H9 (cell line): ENCODE measurements around the gene MS4A4A. TPM values are rescaled to one million over a fixed set of nuclear protein-coding genes. Genes with fewer than 3 reads are reported as not detected.

Experiments
- DNase-seq: peaks from one replicate; pipeline ENCODE4 v3.0.0-alpha.2; 2017
- H2AFZ ChIP-seq: one replicate; pipeline ENCODE4 v1.6.1; 2013; ENCODE audit warnings: mild to moderate bottlenecking, low read length, control low read depth, moderate library complexity
- H2AK5ac ChIP-seq: 2 replicates; pipeline ENCODE4 v1.6.1; 2013; ENCODE audit warnings: low read length, control low read depth, mixed read lengths; ENCODE audit not compliant: insufficient read length
- H2BK120ac ChIP-seq: one replicate; pipeline ENCODE4 v1.6.1; 2013; ENCODE audit warnings: low read depth, mild to moderate bottlenecking, low read length, control low read depth, inconsistent platforms; ENCODE audit not compliant: poor library complexity, severe bottlenecking
- H2BK12ac ChIP-seq: 2 replicates; pipeline ENCODE4 v1.6.1; 2013; ENCODE audit warnings: low read length, control low read depth, mixed read lengths, low read depth; ENCODE audit not compliant: insufficient read length
- H2BK15ac ChIP-seq: 2 replicates; pipeline ENCODE4 v1.6.1; 2013; ENCODE audit warnings: low read depth, low read length, control low read depth
- H2BK20ac ChIP-seq: one replicate; pipeline ENCODE4 v1.6.1; 2013; ENCODE audit warnings: low read depth, mild to moderate bottlenecking, low read length, control low read depth, inconsistent platforms; ENCODE audit not compliant: poor library complexity, severe bottlenecking
- H2BK5ac ChIP-seq: 2 replicates; pipeline ENCODE4 v1.6.1; 2013; ENCODE audit warnings: low read length, control low read depth, mixed read lengths; ENCODE audit not compliant: insufficient read length
- H3K14ac ChIP-seq: 2 replicates; pipeline ENCODE4 v1.6.1; 2013; ENCODE audit warnings: low read length, control low read depth; ENCODE audit not compliant: insufficient read depth
- H3K18ac ChIP-seq: 2 replicates; pipeline ENCODE4 v1.6.1; 2013; ENCODE audit warnings: low read depth, mild to moderate bottlenecking, mixed read lengths, low read length, control low read depth; ENCODE audit not compliant: insufficient read length
- H3K23ac ChIP-seq: 2 replicates; pipeline ENCODE4 v1.6.1; 2013; ENCODE audit warnings: low read length, control low read depth, mixed read lengths, low read depth; ENCODE audit not compliant: insufficient read length
- H3K23me2 ChIP-seq: 2 replicates; pipeline ENCODE4 v1.6.1; 2013; ENCODE audit warnings: low read depth, mild to moderate bottlenecking, mixed read lengths, low read length, control low read depth; ENCODE audit not compliant: insufficient read length, poor library complexity, severe bottlenecking
- H3K27ac ChIP-seq: 2 replicates; pipeline ENCODE4 v1.5.1; 2013; ENCODE audit warnings: low read length, control low read depth, mixed read lengths, low read depth; ENCODE audit not compliant: insufficient read length
- H3K27me3 ChIP-seq: 2 replicates; pipeline ENCODE4 v1.6.1; 2013; ENCODE audit warnings: low read length, control low read depth, inconsistent platforms; ENCODE audit not compliant: insufficient read depth
- H3K4ac ChIP-seq: 2 replicates; pipeline ENCODE4 v1.6.1; 2013; ENCODE audit warnings: low read depth, mild to moderate bottlenecking, control low read depth, inconsistent platforms, low read length, moderate library complexity
- H3K4me1 ChIP-seq: 2 replicates; pipeline ENCODE4 v1.6.1; 2013; ENCODE audit warnings: low read length, control low read depth, inconsistent platforms; ENCODE audit not compliant: insufficient read depth
- H3K4me2 ChIP-seq: 2 replicates; pipeline ENCODE4 v1.6.1; 2013; ENCODE audit warnings: low read length, control low read depth, mixed read lengths; ENCODE audit not compliant: insufficient read length, insufficient read depth
- H3K56ac ChIP-seq: 2 replicates; pipeline ENCODE4 v1.6.1; 2013; ENCODE audit warnings: low read depth, mild to moderate bottlenecking, mixed read lengths, low read length, control low read depth; ENCODE audit not compliant: insufficient read length
- H3K79me1 ChIP-seq: 2 replicates; pipeline ENCODE4 v1.6.1; 2013; ENCODE audit warnings: low read depth, mild to moderate bottlenecking, moderate library complexity, low read length, control low read depth, inconsistent platforms; ENCODE audit not compliant: insufficient read depth, poor library complexity, severe bottlenecking
- H3K79me2 ChIP-seq: 2 replicates; pipeline ENCODE4 v1.6.1; 2013; ENCODE audit warnings: low read length, control low read depth, inconsistent platforms; ENCODE audit not compliant: insufficient read depth
- H3K9ac ChIP-seq: 2 replicates; pipeline ENCODE4 v1.6.1; 2013; ENCODE audit warnings: low read length, control low read depth, mixed read lengths; ENCODE audit not compliant: insufficient read length; ENCODE audit errors: extremely low read depth
- H3K9me3 ChIP-seq: one replicate; pipeline ENCODE4 v1.6.1; 2013; ENCODE audit warnings: low read depth, low read length, inconsistent platforms; ENCODE audit not compliant: control insufficient read depth
- H3T11ph ChIP-seq: one replicate; pipeline ENCODE4 v1.6.1; 2013; ENCODE audit warnings: mild to moderate bottlenecking, low read length, control low read depth, inconsistent platforms
- H4K20me1 ChIP-seq: one replicate; pipeline ENCODE4 v1.6.1; 2013; ENCODE audit not compliant: control insufficient read depth, insufficient read length, insufficient read depth
- H4K5ac ChIP-seq: 2 replicates; pipeline ENCODE4 v1.6.1; 2013; ENCODE audit warnings: low read depth, mild to moderate bottlenecking, mixed read lengths, low read length, control low read depth; ENCODE audit not compliant: insufficient read length
- H4K8ac ChIP-seq: replicated peaks from 2 replicates; pipeline ENCODE4 v1.6.1; 2013; ENCODE audit warnings: low read length, control low read depth, mixed read lengths, low read depth; ENCODE audit not compliant: insufficient read length
- H4K91ac ChIP-seq: 2 replicates; pipeline ENCODE4 v1.6.1; 2013; ENCODE audit warnings: low read depth, mild to moderate bottlenecking, moderate library complexity, mixed read lengths, low read length, control low read depth; ENCODE audit not compliant: insufficient read length
- H3K27ac Mint-ChIP-seq, 3 experiments: 2 replicates in 2 of 3; 3 replicates in 1 of 3; pipeline ENCODE4 v1.8.0; 2020 to 2021; ENCODE audit warnings: mixed read lengths in 3 of 3, mild to moderate bottlenecking in 1 of 3, moderate library complexity in 1 of 3
- H3K27me3 Mint-ChIP-seq: 2 replicates; pipeline ENCODE4 v1.8.0; 2021; ENCODE audit warnings: low read depth, mild to moderate bottlenecking, moderate library complexity, mixed read lengths
- H3K36me3 Mint-ChIP-seq, 3 experiments: 2 replicates in 2 of 3; 3 replicates in 1 of 3; pipeline ENCODE4 v1.8.0; 2020 to 2021; ENCODE audit warnings: low read depth in 3 of 3, mixed read lengths in 3 of 3; ENCODE audit not compliant: insufficient read depth in 1 of 3
- H3K4me1 Mint-ChIP-seq, 2 experiments: 2 replicates each; pipeline ENCODE4 v1.8.0; 2020; ENCODE audit warnings: mixed read lengths in 2 of 2
- H3K4me3 Mint-ChIP-seq, 2 experiments: 2 replicates in 1 of 2; 3 replicates in 1 of 2; pipeline ENCODE4 v1.8.0; 2020 to 2021; ENCODE audit warnings: mild to moderate bottlenecking in 2 of 2, mixed read lengths in 2 of 2, moderate library complexity in 1 of 2
- H3K9me3 Mint-ChIP-seq, 2 experiments: 2 replicates in 1 of 2; 3 replicates in 1 of 2; pipeline ENCODE4 v1.8.0; 2020; ENCODE audit warnings: mild to moderate bottlenecking in 2 of 2, mixed read lengths in 2 of 2, moderate library complexity in 1 of 2
- CTCF ChIP-seq: fragments of 200-600 bp; sonication (generic); conservative IDR thresholded peaks from 3 replicates; pipeline ENCODE4 v1.8.0; 2021; ENCODE audit warnings: antibody characterized with exemption, mild to moderate bottlenecking
- WGBS: extraction: QIAGEN DNeasy Blood & Tissue Kit; methylation state at CpG from one replicate; pipeline ENCODE4 v1.1.7; 2013; ENCODE audit warnings: missing lambda C conversion rate, low lambda C conversion rate, mixed read lengths; ENCODE audit not compliant: insufficient read length; ENCODE audit errors: extremely low coverage; 5-methylcytosine and 5-hydroxymethylcytosine counted together
- total RNA-seq: library from RNA; stranded (reverse); gene quantifications from 2 replicates; pipeline ENCODE4 v1.2.1, GENCODE V29; 2021

Gene MS4A4A
- total RNA-seq, 1 experiment from 2014 or later, result not detected

DNA sequence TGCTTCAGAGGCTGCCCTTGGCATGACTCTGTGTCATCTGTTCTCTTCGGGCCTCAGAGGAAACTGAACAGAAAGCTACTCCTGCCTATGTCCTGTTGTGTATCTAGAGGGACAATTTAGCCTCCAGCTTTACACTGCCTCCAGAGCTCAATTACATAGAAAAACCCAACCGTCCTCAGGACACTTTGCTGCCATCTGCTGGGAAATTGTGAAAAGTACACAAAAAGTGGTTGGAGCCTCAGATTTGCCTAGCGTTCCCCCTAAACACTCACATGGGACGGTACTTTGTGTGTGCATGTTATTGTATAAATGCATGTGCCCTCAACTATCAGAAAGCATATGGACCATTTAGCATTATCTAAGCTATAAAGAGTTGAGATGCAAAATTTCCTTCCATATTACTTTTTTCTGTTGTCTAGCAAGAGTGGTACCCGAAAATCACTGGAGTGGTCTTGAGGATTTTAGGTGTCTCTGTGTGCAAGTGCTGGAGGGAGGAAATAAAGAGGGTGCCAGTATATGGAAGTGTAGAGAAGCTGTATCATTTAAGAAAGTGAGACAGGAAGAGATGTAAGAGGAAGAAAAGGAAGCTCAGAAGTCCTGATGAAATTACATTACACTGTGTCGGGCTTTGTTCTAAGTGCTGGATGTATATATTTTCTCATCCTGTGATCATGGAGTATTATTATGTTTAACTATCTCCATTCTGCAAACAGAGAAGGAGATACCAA is 28.8 kb upstream of the MS4A4A start:
- Histone ChIP-seq H4K91ac (no peak overlapping the region), H3K9ac (no peak overlapping the region), H4K5ac (no peak overlapping the region), H3K4me2 (no peak overlapping the region), H4K20me1 (no peaks in the 10 kb centered on the region), H2AK5ac (no peak overlapping the region), H3K27ac (no peak overlapping the region), H3K27me3 (no peaks in the 10 kb centered on the region), H2BK120ac (no peak overlapping the region), H3K79me2 (no peaks in the 10 kb centered on the region), H2BK5ac (no peak overlapping the region), H3K4ac (no peak overlapping the region), H2BK15ac (no peak overlapping the region), H3K9me3 (no peaks in the 10 kb centered on the region), H2BK12ac (no peak overlapping the region), H3T11ph (no peak overlapping the region), H4K8ac (no peak overlapping the region), H3K79me1 (no peaks in the 10 kb centered on the region), H3K14ac (no peak overlapping the region), H3K4me1 (no peaks in the 10 kb centered on the region), H3K56ac (no peak overlapping the region), H3K23me2 (no peaks in the 10 kb centered on the region), H2AFZ (no peak overlapping the region), H2BK20ac (no peak overlapping the region), H3K23ac (no peak overlapping the region), H3K18ac (no peak overlapping the region)
- no CpG with 5 or more reads among the region's 6 CpGs for WGBS
- Mint-ChIP-seq H3K27me3 (no peaks in the 10 kb centered on the region; the same call in 1 of the 2 replicates), H3K27ac (no peak overlapping the region), H3K9me3 (peaks cover 4 to 5% of the 10 kb centered on the region in 2 experiments; a peak in 3 of 5 replicates), H3K4me1 (no peaks in the 10 kb centered on the region), H3K36me3 (peaks cover 0 to 6% (median 5%) of the 10 kb centered on the region in 3 experiments; a peak in 3 of 7 replicates), H3K4me3 (no peak overlapping the region)
- peak; percentile 67 for TF ChIP-seq CTCF
- peak; percentile 39 for DNase-seq
